Activated naive CD8-positive, alpha-beta T cell treated with anti-CD3 and anti-CD28 coated beads for 36 hours (primary cell): ENCODE results near the gene REM2. TPM values are rescaled to one million over a fixed set of nuclear protein-coding genes. Genes with fewer than 3 reads are reported as not detected.
"Not testable (repeated sequence)": the region's sequence is repeated elsewhere in the genome, so short reads cannot be mapped to it uniquely, and the experiment has no call there.

Experiments used
- DNase-seq: peaks from one replicate; pipeline ENCODE4 v3.0.0; 2021
- H3K27ac Mint-ChIP-seq: one replicate; pipeline ENCODE4 v1.8.0; 2022; ENCODE audit warnings: mild to moderate bottlenecking, moderate library complexity, mixed read lengths
- H3K27me3 Mint-ChIP-seq: one replicate; pipeline ENCODE4 v1.8.0; 2022; ENCODE audit warnings: mild to moderate bottlenecking, mixed read lengths
- H3K36me3 Mint-ChIP-seq: one replicate; pipeline ENCODE4 v1.8.0; 2021; ENCODE audit warnings: mild to moderate bottlenecking, mixed read lengths
- H3K4me1 Mint-ChIP-seq: one replicate; pipeline ENCODE4 v1.8.0; 2021; ENCODE audit warnings: mixed read lengths
- H3K4me3 Mint-ChIP-seq: one replicate; pipeline ENCODE4 v1.8.0; 2022; ENCODE audit warnings: mild to moderate bottlenecking, moderate library complexity, mixed read lengths
- H3K9me3 Mint-ChIP-seq: one replicate; pipeline ENCODE4 v1.8.0; 2022; ENCODE audit warnings: mixed read lengths
- total RNA-seq, 2 experiments: library from RNA; stranded (reverse); gene quantifications; one replicate each; pipeline ENCODE4 v1.2.3, GENCODE V29; 2021

Gene REM2
- total RNA-seq, 2 experiments from 2014 or later, result 0.14 to 0.19 TPM

DNA sequence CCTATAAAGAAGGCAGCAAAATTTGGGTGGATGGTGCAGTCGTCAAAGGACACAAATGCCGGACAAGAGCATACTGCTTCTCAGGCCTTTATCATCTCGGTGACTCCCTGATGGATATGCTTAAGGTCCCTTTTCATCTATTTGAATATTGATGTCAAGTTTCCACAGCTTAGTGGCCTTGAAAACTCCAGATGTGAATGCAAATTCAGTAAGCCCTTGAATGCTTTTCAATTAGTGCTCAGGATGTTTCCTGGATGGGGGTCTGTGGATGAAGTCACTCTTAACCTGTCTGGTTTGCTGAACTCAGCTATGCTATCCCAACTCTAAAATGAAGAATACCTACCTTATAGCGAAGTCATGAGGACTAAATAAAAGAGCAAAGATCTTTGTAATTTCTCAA is 10.7 kb downstream of the REM2 start:
- no peak for DNase-seq
- H3K4me3 Mint-ChIP-seq, result no peak overlapping the region
- H3K27me3 Mint-ChIP-seq, result no peaks in the 10 kb centered on the region
- no peaks in the 10 kb centered on the region for H3K36me3 Mint-ChIP-seq
- peaks cover 4% of the 10 kb centered on the region for H3K4me1 Mint-ChIP-seq
- no peak overlapping the region for H3K27ac Mint-ChIP-seq
- no peaks in the 10 kb centered on the region for H3K9me3 Mint-ChIP-seq

DNA sequence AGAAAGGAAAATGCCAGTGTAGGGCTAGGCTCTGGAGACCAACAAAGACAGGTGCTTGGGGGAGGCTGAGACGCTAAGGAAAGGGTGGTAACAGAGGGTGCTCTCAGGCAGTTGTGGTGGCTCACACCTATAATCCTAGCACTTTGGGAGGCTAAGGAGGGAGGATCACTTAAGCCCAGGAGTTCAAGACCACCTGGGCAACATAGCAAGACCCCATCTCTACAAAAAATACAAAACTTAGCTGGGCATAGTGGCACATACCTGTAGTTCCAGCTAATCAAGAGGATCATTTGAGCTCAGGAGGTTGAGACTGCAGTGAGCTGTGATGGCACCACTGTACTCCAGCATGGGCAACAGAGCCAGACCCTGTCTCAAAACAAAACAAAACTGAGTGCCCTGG is 12.4 kb downstream of the REM2 start:
- Mint-ChIP-seq H3K9me3 (no peaks in the 10 kb centered on the region), H3K27me3 (no peaks in the 10 kb centered on the region), H3K4me3 (no peak overlapping the region), H3K27ac (no peak overlapping the region), H3K4me1 (peaks cover 4% of the 10 kb centered on the region), H3K36me3 (no peaks in the 10 kb centered on the region)
- no peak for DNase-seq

DNA sequence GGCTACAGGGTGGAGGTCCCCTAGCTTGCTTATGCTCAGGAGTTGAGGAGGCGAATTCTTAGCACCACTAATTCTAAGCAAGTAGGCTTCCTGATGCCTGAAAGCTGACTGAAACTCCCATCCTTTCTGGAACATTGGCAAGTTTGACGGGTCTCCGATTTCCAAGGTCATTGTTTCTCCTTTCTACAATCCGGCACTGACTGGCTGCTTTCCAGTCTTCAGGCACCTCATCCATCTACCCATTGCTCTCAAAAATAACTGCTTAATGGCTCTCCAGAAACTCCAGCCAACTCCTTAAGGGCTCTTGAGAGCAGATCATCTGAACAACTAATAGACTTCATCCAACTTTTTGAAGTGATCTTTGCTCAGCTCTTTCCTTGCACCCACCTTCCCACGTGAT is 13.3 kb downstream of the REM2 start:
- H3K4me1 Mint-ChIP-seq, result peaks cover 8% of the 10 kb centered on the region
- H3K9me3 Mint-ChIP-seq, result no peaks in the 10 kb centered on the region
- no peaks in the 10 kb centered on the region for H3K27me3 Mint-ChIP-seq
- DNase-seq, result no peak
- no peak overlapping the region for H3K27ac Mint-ChIP-seq
- no peak overlapping the region for H3K4me3 Mint-ChIP-seq
- peaks cover 3% of the 10 kb centered on the region for H3K36me3 Mint-ChIP-seq

DNA sequence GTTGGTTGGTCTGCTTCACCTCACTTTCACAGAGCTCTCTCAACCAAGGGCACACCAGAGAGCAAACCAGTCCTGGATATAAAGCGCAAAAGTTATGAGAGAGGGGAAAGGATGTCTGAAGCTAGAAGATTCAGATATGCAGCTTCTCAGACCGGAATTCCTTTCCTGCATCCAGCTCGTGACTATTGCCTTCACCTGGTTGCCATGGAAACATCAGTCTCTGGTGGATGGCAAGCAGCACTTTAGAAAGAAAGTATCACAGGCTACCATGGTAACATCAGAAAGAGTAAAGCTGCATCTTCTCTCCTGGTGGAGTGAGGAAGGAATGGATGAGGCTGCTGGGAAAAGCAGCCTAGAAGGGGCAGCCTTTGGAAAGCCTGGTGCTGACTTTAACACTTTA is 13.7 kb downstream of the REM2 start:
- peaks cover 8% of the 10 kb centered on the region for H3K4me1 Mint-ChIP-seq
- H3K27ac Mint-ChIP-seq, result no peak overlapping the region

DNA sequence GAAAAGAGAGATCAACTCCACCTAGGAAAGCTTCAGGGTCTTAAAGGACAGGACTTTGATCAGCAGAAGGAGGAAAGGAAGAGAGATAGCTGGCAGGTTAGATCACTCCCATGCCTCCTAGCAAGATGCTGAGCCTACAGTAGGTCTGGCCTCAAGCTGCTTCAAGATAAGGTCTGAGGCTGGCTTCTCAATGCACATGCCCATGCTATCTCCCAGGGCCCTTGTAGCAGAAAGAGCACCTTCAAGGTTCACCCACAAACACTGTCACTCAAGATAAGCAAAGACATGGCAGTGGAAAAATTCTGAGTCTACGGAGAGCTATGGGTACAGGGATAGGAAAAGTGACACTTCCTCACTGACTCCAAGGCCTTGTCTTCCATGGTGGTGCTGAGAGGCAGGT is 14.3 kb downstream of the REM2 start:
- no peak overlapping the region for H3K4me3 Mint-ChIP-seq
- H3K36me3 Mint-ChIP-seq, result peaks cover 4% of the 10 kb centered on the region
- peaks cover 8% of the 10 kb centered on the region for H3K4me1 Mint-ChIP-seq
- DNase-seq, result no peak
- H3K27me3 Mint-ChIP-seq, result no peaks in the 10 kb centered on the region
- H3K27ac Mint-ChIP-seq, result no peak overlapping the region
- no peaks in the 10 kb centered on the region for H3K9me3 Mint-ChIP-seq

More for the DNA sequence above, 13.7 kb downstream of the REM2 start:
- no peak for DNase-seq
- H3K36me3 Mint-ChIP-seq, result peaks cover 4% of the 10 kb centered on the region
- no peak overlapping the region for H3K4me3 Mint-ChIP-seq
- H3K9me3 Mint-ChIP-seq, result no peaks in the 10 kb centered on the region
- H3K27me3 Mint-ChIP-seq, result no peaks in the 10 kb centered on the region

DNA sequence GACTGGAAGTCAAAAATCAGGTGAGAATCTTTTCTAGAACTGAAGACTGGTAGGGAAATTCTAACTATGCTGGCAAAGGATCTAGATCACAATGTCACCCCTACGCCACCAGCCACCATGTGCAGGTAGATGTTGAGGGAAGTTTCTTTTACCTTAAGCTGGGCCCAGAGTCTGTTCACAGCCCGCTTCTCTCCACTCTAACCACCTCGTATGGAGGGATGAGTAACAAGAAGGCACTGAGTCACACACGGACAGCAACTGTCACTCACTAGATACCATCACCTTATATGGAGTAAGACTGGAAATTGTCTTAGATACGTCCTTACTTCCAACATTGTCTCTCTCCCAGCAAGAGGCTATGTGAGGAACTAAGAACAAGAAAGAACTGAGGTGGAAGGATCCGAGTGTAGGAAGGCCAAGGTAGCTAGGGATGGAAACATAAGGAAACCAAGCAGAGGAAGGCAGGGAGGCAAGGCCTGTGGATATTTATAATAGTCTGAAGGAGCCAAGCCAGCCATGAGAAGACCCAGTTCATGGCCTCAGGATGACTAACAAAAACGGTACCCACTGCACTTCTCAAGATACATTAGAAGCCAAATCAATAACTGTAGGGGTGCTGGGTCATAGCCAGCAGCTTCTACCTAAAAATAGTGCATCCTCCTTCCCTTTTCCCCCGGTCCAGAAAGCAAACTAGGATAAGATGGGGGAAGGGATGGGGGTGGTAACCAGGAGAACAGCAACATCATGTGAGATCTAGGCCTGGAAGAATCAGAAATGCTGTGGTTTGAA is 15.5 kb downstream of the REM2 start:
- Mint-ChIP-seq H3K4me3 (no peak overlapping the region), H3K36me3 (peaks cover 4% of the 10 kb centered on the region), H3K27ac (peak overlapping the region; percentile 27), H3K9me3 (no peaks in the 10 kb centered on the region), H3K4me1 (peaks cover 8% of the 10 kb centered on the region), H3K27me3 (no peaks in the 10 kb centered on the region)
- DNase-seq, result no peak

DNA sequence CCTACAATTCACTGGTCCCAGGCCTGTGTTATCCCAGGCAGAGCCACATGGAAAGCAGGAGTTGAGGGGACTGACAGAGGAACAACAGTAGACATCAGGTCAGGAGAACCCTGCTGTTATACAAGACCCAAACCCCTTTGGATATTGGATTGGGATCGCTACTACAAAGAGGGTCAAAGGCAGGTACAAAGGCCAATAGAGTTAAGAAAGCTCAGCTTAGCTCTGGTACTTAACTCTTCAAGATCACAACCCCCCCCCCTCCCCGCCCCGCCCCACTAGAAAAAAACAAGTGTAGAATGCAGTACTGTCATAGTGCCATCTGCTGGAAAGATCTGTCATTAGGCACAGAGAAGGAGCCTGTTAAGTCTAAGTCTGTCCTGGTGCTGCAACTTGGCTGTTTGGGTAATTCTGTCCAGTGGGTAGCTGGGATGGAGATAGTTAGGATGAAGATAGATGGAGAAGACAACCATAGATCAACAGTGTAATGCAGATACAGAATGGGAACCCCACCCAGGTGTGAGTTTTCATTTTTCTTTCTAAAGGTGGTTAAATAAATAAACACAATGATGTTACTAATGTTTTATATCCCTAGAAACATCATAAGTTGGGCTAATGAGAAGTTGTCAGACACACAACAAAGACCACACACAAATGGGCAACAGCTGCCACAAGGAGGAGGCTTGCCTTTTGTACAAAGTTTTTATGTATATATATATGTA is 17.2 kb downstream of the REM2 start:
- no peak overlapping the region for H3K4me3 Mint-ChIP-seq
- peak; percentile 26 for DNase-seq
- H3K36me3 Mint-ChIP-seq, result peaks cover 13% of the 10 kb centered on the region
- peaks cover 10% of the 10 kb centered on the region for H3K4me1 Mint-ChIP-seq
- no peaks in the 10 kb centered on the region for H3K9me3 Mint-ChIP-seq
- H3K27ac Mint-ChIP-seq, result no peak overlapping the region
- H3K27me3 Mint-ChIP-seq, result no peaks in the 10 kb centered on the region

DNA sequence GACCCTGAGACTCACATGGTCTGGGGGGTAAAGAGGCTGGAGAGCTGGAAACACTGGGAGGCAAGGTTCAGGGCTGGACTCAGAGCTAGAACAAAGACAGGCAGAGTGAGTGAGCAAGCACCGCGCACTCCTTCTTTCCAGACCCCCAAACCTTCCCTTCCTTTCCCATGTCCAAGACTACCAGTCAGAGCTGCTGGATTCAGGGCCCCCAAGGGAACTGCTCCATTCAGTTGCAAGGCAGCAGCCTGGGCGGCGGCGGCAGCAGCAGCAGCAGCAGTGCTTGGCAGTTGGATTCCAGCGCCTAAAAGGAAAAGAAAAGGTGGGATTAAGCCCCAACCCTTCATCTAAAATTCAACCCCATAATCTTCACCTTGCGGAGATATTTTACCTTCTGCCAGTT is 18.8 kb downstream of the REM2 start:
- H3K4me3 Mint-ChIP-seq, result no peak overlapping the region
- H3K9me3 Mint-ChIP-seq, result no peaks in the 10 kb centered on the region
- peaks cover 25% of the 10 kb centered on the region for H3K36me3 Mint-ChIP-seq
- DNase-seq, result no peak
- H3K4me1 Mint-ChIP-seq, result peaks cover 10% of the 10 kb centered on the region
- H3K27me3 Mint-ChIP-seq, result no peaks in the 10 kb centered on the region
- H3K27ac Mint-ChIP-seq, result no peak overlapping the region

DNA sequence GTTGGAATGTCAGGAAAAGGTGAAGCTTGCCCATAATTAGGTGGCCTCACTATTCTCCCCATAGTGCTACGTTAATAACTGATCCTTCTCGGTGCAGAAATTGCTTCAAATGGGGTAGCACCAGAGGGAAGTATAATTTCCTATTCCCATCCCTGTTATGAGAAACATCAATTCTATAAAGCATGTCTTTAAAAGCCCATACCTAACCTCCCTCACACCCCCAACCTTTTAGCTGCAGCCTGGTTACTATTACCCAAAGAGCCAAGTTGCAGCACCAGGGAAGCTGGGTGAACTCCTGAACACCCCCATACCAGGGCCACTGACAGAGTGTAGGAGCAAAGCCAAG is 20.7 kb downstream of the REM2 start:
- DNase-seq, result no peak
- Mint-ChIP-seq H3K4me3 (no peak overlapping the region), H3K27me3 (no peaks in the 10 kb centered on the region), H3K9me3 (no peaks in the 10 kb centered on the region), H3K4me1 (peaks cover 7% of the 10 kb centered on the region), H3K27ac (no peak overlapping the region), H3K36me3 (peaks cover 32% of the 10 kb centered on the region)

DNA sequence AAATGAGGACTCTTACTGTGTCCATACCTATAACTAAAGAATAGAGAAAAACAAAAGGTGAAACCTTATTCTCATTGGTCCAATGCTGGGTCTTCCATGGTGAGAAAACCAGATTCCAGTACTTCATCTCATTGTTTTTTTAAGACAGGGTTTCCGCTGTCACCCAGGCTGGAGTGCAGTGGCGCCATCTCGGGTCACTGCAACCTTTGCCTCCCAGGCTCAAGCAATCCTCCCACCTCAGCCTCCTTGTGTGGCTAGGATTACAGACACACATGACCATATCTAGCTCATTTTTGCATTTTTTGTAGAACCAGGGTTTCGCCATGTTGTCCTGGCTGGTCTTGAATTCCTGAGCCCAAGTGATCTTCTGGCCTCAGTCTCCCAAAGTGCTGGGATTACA is 22.6 kb downstream of the REM2 start:
- Mint-ChIP-seq H3K9me3 (no peaks in the 10 kb centered on the region), H3K27ac (peak overlapping the region; percentile 3), H3K4me3 (no peak overlapping the region), H3K27me3 (no peaks in the 10 kb centered on the region), H3K4me1 (peaks cover 11% of the 10 kb centered on the region), H3K36me3 (peaks cover 42% of the 10 kb centered on the region)
- DNase-seq, result no peak

DNA sequence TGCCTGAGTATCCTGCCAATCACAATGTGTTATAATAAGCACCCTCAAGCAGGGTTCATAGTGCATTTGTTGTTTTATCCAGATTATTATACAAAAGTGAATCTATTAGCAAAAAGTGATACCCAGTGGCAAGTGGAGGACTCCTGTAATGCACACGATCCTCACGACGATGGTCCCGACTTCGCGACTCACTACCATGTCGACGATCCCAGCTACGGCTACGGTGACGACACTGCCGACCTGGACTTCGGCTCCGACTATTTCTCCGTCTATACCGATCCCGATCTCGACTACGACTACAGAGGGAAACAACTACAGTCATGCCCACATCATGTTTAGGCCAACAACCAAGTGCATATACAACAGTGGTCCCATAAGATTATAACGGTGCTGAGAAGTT is 23.1 kb downstream of the REM2 start:
- Mint-ChIP-seq H3K27ac (no peak overlapping the region), H3K4me3 (no peak overlapping the region), H3K4me1 (peaks cover 11% of the 10 kb centered on the region), H3K9me3 (no peaks in the 10 kb centered on the region), H3K27me3 (no peaks in the 10 kb centered on the region), H3K36me3 (peaks cover 44% of the 10 kb centered on the region)
- DNase-seq, result no peak

DNA sequence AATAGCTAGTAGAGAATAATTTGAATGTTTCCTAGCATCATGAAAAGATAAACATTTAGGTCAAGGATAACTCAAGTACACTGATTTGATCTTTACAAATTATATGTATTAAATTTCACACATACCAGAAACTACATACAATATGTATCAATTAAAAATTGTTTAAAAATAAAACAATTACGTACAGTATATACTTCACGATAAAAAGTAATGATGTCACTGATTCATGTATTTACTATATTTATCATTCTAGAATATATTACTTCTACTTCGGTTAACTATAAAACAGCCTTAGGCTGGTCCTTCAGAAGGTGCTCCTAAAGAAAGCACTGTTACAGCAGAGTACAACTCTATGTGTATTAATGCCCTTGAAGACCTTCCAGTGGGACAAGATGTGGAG is 24.4 kb downstream of the REM2 start:
- H3K9me3 Mint-ChIP-seq, result no peaks in the 10 kb centered on the region
- no peak for DNase-seq
- H3K4me3 Mint-ChIP-seq, result no peak overlapping the region
- peaks cover 46% of the 10 kb centered on the region for H3K36me3 Mint-ChIP-seq
- H3K27ac Mint-ChIP-seq, result no peak overlapping the region
- no peaks in the 10 kb centered on the region for H3K27me3 Mint-ChIP-seq
- peaks cover 21% of the 10 kb centered on the region for H3K4me1 Mint-ChIP-seq

DNA sequence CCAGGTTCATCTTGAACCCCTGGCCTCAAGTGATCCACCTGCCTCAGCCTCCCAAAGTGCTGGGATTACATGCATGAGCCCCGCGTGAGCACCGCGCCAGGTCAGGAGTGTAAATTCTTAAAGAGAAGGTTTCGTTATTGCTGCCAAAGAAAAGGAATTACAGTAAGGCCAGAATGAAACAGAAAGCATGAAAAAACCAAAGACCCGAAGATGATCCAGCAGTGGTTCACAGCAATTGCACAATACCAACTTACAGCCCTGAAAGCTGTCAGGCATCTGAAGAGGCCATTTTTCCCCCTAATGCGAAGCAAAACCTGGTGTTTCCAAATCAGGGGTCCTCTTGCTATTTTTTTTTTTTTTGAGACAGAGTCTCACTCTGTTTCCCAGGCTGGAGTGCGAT is 25.6 kb downstream of the REM2 start:
- no peak for DNase-seq
- H3K4me1 Mint-ChIP-seq, result peaks cover 28% of the 10 kb centered on the region
- H3K9me3 Mint-ChIP-seq, result no peaks in the 10 kb centered on the region
- H3K36me3 Mint-ChIP-seq, result peaks cover 52% of the 10 kb centered on the region
- H3K27me3 Mint-ChIP-seq, result no peaks in the 10 kb centered on the region
- H3K4me3 Mint-ChIP-seq, result no peak overlapping the region
- no peak overlapping the region for H3K27ac Mint-ChIP-seq

DNA sequence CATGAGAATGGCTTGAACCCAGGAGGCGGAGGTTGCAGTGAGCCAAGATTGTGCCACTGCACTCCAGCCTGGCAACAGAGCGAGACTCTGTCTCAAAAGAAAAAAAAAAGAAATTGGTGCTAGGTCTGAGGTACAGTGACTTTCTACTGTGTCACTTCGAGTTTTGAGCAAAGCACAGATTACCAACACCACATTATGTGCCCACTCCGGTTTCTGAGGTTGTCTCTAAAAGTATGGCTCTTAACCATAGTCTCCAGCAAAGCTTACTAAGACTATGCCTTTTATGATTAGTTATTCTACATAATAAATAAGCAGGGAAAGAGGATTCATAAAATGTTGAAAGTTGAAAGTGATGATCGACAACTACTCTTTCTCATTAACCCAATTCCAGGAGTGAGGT is 27.9 kb downstream of the REM2 start:
- no peaks in the 10 kb centered on the region for H3K27me3 Mint-ChIP-seq
- H3K36me3 Mint-ChIP-seq, result peaks cover 44% of the 10 kb centered on the region
- H3K4me3 Mint-ChIP-seq, result no peak overlapping the region
- no peaks in the 10 kb centered on the region for H3K9me3 Mint-ChIP-seq
- H3K4me1 Mint-ChIP-seq, result peaks cover 34% of the 10 kb centered on the region
- no peak for DNase-seq
- no peak overlapping the region for H3K27ac Mint-ChIP-seq

DNA sequence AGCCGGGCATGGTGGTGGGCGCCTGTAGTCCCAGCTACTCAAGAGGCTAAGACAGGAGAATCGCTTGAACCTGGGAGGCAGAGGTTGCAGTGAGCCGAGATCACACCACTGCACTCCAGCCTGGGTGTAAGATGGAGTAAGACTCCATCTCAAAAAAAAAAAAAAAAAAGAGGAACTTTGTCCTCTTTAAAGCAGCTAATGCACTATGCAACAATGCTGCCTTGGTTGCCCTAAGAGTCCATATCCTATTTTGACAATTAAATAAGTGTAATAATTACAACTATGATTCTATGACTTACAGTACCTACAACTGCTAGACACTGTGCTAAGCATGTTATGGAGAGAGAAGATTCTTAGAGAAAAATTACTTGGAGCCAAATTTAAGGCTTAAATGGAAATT is 31.8 kb downstream of the REM2 start:
- Mint-ChIP-seq H3K4me1 (peaks cover 54% of the 10 kb centered on the region), H3K36me3 (peaks cover 40% of the 10 kb centered on the region)
- not testable (repeated sequence) for H3K4me3 Mint-ChIP-seq, DNase-seq, H3K27ac Mint-ChIP-seq, H3K27me3 Mint-ChIP-seq, H3K9me3 Mint-ChIP-seq
